Duodenal mucosa (tissue), 2 donors: ENCODE data around the gene BMP8A.

Source experiments
- H3K27ac ChIP-seq: one replicate; pipeline ENCODE4 v1.7.0; 2013; ENCODE audit warnings: low read depth, low read length
- H3K27me3 ChIP-seq, 2 donors: one replicate each; pipeline ENCODE4 v1.7.0; 2013; ENCODE audit warnings: low read length in 2 of 2, control low read depth in 1 of 2; ENCODE audit not compliant: insufficient read depth in 2 of 2, control insufficient read depth in 1 of 2
- H3K36me3 ChIP-seq, 2 donors: one replicate each; pipeline ENCODE4 v1.7.0; 2013; ENCODE audit warnings: low read length in 2 of 2, control low read depth in 1 of 2; ENCODE audit not compliant: insufficient read depth in 2 of 2, control insufficient read depth in 1 of 2
- H3K4me1 ChIP-seq, 2 donors: one replicate each; pipeline ENCODE4 v1.7.0; 2013; ENCODE audit warnings: low read length in 2 of 2, control low read depth in 1 of 2; ENCODE audit not compliant: insufficient read depth in 2 of 2, control insufficient read depth in 1 of 2
- H3K4me3 ChIP-seq, 2 donors: one replicate each; pipeline ENCODE4 v1.7.0; 2013; ENCODE audit warnings: low read length in 2 of 2, low read depth in 1 of 2
- H3K9ac ChIP-seq, 2 donors: one replicate each; pipeline ENCODE4 v1.7.0; 2013; ENCODE audit warnings: low read length in 2 of 2, low read depth in 1 of 2
- H3K9me3 ChIP-seq, 2 donors: one replicate each; pipeline ENCODE4 v1.7.0; 2013; ENCODE audit warnings: low read length in 2 of 2, control low read depth in 1 of 2; ENCODE audit not compliant: control insufficient read depth in 1 of 2

BMP8A gene

GRCh38 chr1:39574646-39575045 lies 83.2 kb downstream of the BMP8A start:
- Histone ChIP-seq H3K4me1 (peaks cover 42 to 44% of the 10 kb centered on the region in 2 donors), H3K9ac (peak overlapping the region; percentile 61 to 86), H3K27ac (no peak overlapping the region), H3K4me3 (peak overlapping the region; percentile 74 to 92), H3K27me3 (no peaks in the 10 kb centered on the region), H3K36me3 (peaks cover 32 to 34% of the 10 kb centered on the region in 2 donors), H3K9me3 (no peaks in the 10 kb centered on the region)
